ENCODE results near the gene TEX44. TPM values are rescaled to one million over a fixed set of nuclear protein-coding genes. Genes with fewer than 3 reads are reported as not detected.

Gene TEX44
- total and polyA plus RNA-seq, 2 donors, result 0.02 TPM; not detected in 1

DNA sequence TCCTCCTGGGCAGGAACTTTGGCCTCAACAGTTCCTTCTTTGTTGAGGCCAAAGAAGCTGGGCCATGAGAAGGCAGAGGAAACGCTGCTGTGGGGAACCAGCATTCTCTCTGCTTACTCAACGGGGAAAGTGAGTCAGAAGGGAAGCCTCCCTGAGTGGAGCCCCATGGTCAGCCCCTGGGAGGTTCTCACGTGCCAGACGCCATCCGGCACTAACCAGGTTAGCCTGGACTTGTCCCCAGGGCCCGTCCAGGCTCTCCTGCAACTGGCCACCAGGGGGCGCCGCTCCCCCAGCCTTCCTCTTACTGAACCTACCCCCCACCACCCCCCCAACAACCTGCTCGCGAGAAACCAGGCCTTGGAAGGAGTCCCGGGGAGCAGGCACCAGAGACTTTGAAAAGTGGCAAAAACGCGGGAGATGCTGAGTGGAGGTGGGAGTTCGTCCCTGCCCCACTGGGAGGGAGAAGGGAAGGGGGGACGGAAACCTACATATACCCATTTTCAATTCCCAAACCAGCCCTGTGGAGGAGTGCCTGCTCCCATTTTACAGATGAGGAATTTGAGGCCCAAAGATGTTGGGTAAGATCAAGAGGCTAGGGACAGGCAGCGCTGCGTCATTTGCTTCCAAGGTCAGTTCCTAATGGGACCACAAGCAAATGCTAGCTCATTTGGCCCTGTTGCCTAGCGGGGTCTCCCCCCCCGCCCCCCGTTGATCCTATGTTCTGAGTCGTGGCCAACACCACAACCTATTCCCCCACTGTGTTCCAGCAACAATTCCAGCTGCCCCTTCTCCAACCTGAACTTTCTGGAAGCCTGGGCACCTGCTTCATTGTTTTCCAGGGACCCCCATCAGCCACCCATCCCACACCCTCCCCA lies 20.0 kb downstream of the TEX44 start:
- peak; percentile 74 to 94 (median 89) for DNase-seq (ENCODE audit: low read depth in 6 of 9, low spot score in 9 of 9)
- peaks cover 21 to 75% of the 10 kb centered on the region in 2 donors for H3K4me1 ChIP-seq (ENCODE audit: control insufficient read depth in 2 of 2, insufficient read depth in 2 of 2, low read length in 2 of 2)

DNA sequence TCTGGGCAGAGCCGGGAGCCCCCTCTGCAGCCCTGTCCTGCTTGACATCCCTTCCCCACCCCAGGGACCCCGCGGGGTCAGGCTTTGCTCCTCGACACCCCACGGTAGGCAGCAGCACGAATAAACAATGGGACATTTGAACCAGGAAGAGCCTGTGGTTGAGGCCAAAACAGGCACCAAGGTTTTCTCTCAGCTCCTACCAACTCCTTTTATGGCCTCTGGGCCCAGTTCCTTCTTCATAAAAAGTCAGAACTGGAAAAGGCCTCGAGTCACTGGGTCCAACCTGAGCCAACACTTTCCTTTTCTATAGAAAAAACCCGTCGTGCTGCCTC lies 20.6 kb downstream of the TEX44 start:
- DNase-seq (ENCODE audit: low read depth in 6 of 9, low spot score in 9 of 9), result peak in 1 of 9 donors; percentile 65
- peak overlapping the region; percentile 94 to 99 for H3K27ac ChIP-seq (ENCODE audit: low read depth in 1 of 2, low read length in 1 of 2)
- no peaks in the 10 kb centered on the region for H3K36me3 ChIP-seq (ENCODE audit: control insufficient read depth in 2 of 2, insufficient read depth in 2 of 2, low read length in 1 of 2)
- no peaks in the 10 kb centered on the region for H3K9me3 ChIP-seq (ENCODE audit: control insufficient read depth in 2 of 2, insufficient read depth in 1 of 2, low read length in 1 of 2)
- H3K4me3 ChIP-seq (ENCODE audit: low read length in 2 of 2), result peak overlapping the region; percentile 61 to 63
- no peaks in the 10 kb centered on the region for H3K27me3 ChIP-seq (ENCODE audit: control insufficient read depth in 2 of 2, insufficient read depth in 1 of 2, low read length in 1 of 2)
- H3K4me1 ChIP-seq (ENCODE audit: control insufficient read depth in 2 of 2, insufficient read depth in 2 of 2, low read length in 2 of 2), result peaks cover 24 to 81% of the 10 kb centered on the region in 2 donors
- 3% methylated on average over 9 of the region's 9 CpGs for WGBS

More for the DNA sequence above, 20.0 kb downstream of the TEX44 start:
- H3K36me3 ChIP-seq (ENCODE audit: control insufficient read depth in 2 of 2, insufficient read depth in 2 of 2, low read length in 1 of 2), result no peaks in the 10 kb centered on the region
- H3K27me3 ChIP-seq (ENCODE audit: control insufficient read depth in 2 of 2, insufficient read depth in 1 of 2, low read length in 1 of 2), result no peaks in the 10 kb centered on the region
- no peaks in the 10 kb centered on the region for H3K9me3 ChIP-seq (ENCODE audit: control insufficient read depth in 2 of 2, insufficient read depth in 1 of 2, low read length in 1 of 2)
- peak overlapping the region; percentile 61 to 63 for H3K4me3 ChIP-seq (ENCODE audit: low read length in 2 of 2)
- peak overlapping the region; percentile 94 to 99 for H3K27ac ChIP-seq (ENCODE audit: low read depth in 1 of 2, low read length in 1 of 2)
- 19% methylated on average over 21 of the region's 21 CpGs for WGBS

DNA sequence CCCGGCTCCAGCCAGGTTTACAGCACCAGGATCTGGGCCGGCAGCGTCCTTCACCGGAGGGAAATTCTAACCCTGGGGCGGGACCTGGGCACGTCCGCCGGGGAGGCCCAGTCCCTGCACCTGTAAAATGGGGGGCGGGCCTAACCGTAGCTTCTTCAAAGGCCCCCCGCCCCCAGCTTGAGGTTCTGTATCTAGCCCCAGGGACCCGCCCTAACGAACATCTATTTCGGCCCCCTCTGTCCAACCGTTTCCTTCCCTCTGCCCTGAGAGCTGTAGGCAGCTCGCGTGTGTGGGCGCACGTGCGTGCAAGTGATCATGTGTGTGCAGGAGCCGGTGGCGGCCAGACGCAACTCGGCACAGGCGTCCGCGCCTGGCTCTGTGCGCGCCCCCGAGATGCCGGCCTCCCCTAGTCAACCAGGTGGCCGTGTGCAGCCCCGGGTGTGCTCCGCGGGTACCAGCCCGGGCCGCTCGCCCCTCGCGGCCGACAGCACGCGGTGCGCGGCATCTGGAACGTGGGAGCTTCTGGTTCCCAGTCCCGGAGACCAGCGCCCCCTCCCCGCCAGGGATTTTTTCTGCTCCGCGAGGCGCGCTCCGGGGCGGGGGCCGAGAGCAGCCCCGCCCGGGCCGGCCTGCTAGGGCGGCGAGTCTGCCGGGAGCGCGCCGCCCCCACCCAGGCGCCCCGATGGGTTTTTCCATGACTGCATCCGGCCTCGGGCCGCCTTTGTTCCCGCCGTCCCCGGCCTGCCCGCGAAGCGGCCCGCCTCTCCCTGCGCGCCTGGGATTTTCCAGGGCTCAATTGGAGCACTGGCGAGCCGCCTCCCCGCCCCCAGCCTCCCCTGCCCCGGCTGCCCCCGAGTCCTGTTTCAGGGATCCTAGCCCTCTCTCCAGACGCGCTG lies 21.2 kb downstream of the TEX44 start:
- H3K36me3 ChIP-seq (ENCODE audit: control insufficient read depth in 2 of 2, insufficient read depth in 2 of 2, low read length in 1 of 2), result no peaks in the 10 kb centered on the region
- under 1% methylated on average over 86 of the region's 86 CpGs for WGBS
- peak overlapping the region; percentile 94 to 99 for H3K27ac ChIP-seq (ENCODE audit: low read depth in 1 of 2, low read length in 1 of 2)
- no peaks in the 10 kb centered on the region for H3K9me3 ChIP-seq (ENCODE audit: control insufficient read depth in 2 of 2, insufficient read depth in 1 of 2, low read length in 1 of 2)
- no peaks in the 10 kb centered on the region for H3K27me3 ChIP-seq (ENCODE audit: control insufficient read depth in 2 of 2, insufficient read depth in 1 of 2, low read length in 1 of 2)
- H3K4me3 ChIP-seq (ENCODE audit: low read length in 2 of 2), result peak overlapping the region; percentile 61 to 63
- H3K4me1 ChIP-seq (ENCODE audit: control insufficient read depth in 2 of 2, insufficient read depth in 2 of 2, low read length in 2 of 2), result peaks cover 24 to 82% of the 10 kb centered on the region in 2 donors
- DNase-seq (ENCODE audit: low read depth in 6 of 9, low spot score in 9 of 9), result peak; percentile 58 to 93 (median 81)

DNA sequence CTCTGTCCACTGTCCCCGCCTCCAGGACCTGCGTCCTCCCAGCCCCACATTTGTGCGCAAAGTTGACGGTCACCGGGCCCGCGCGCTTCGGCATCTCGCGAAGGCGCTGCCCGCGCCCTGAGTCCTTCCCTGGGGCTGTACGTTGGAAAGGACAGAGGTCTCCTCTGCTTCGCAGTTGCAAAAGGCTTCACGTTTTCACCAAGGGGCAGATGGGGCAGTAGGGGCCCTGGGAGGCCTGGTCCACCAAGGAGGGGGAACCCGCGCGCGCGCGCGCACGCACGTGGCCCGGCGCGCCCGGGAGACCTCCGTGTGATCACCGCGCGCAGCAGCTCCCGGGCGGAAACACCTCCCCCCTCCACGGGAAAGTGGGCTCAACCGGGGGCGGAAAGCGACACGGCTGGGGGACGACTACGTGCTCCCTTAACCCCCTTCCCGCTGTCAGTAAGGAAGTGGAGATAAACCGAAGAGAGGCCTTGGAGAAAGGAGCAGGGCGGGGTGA lies 21.9 kb downstream of the TEX44 start:
- H3K27ac ChIP-seq (ENCODE audit: low read depth in 1 of 2, low read length in 1 of 2), result peak overlapping the region; percentile 94 to 99
- peaks cover 24 to 86% of the 10 kb centered on the region in 2 donors for H3K4me1 ChIP-seq (ENCODE audit: control insufficient read depth in 2 of 2, insufficient read depth in 2 of 2, low read length in 2 of 2)
- peak overlapping the region; percentile 61 to 63 for H3K4me3 ChIP-seq (ENCODE audit: low read length in 2 of 2)
- no peaks in the 10 kb centered on the region for H3K9me3 ChIP-seq (ENCODE audit: control insufficient read depth in 2 of 2, insufficient read depth in 1 of 2, low read length in 1 of 2)
- DNase-seq (ENCODE audit: low read depth in 6 of 9, low spot score in 9 of 9), result peak in 7 of 9 donors; percentile 35 to 76 (median 56)
- under 1% methylated on average over 46 of the region's 46 CpGs for WGBS
- H3K36me3 ChIP-seq (ENCODE audit: control insufficient read depth in 2 of 2, insufficient read depth in 2 of 2, low read length in 1 of 2), result no peaks in the 10 kb centered on the region
- H3K27me3 ChIP-seq (ENCODE audit: control insufficient read depth in 2 of 2, insufficient read depth in 1 of 2, low read length in 1 of 2), result no peaks in the 10 kb centered on the region

DNA sequence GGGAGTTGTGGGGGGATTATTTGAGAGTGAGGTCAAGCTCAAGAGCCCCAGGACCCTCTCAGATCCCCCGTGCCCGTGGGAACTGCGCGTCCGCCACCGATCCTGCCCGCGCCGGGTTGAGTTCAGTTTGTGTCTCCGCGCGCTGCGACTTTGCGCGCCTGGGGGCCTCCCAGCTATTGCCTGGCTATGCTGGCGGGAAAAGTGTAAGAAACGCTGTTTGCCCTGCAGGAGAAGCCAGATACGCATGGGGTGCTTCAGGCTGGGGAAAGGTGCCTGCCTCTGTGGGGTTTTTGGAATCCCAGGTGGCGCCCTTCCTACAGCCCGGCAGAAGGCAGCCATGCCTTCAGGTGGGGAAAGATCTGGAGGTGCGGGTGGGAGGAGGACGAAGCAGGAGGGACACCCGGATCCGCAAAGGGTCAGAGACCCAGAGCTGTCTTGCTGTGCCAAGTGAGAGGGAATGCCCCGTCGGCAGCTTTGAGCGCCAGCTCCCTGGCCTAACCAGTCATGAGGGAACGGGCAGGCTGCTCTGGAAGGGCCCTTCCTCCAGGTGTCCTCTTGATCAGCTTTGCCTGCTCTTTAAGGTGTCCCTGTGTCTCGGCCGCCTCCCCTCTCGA lies 22.5 kb downstream of the TEX44 start:
- 10% methylated on average over 31 of the region's 31 CpGs for WGBS
- Histone ChIP-seq H3K4me1 (ENCODE audit: control insufficient read depth in 2 of 2, insufficient read depth in 2 of 2, low read length in 2 of 2) (peaks cover 24 to 89% of the 10 kb centered on the region in 2 donors), H3K27ac (ENCODE audit: low read depth in 1 of 2, low read length in 1 of 2) (peak overlapping the region; percentile 94 to 99), H3K9me3 (ENCODE audit: control insufficient read depth in 2 of 2, insufficient read depth in 1 of 2, low read length in 1 of 2) (no peaks in the 10 kb centered on the region), H3K27me3 (ENCODE audit: control insufficient read depth in 2 of 2, insufficient read depth in 1 of 2, low read length in 1 of 2) (no peaks in the 10 kb centered on the region), H3K4me3 (ENCODE audit: low read length in 2 of 2) (peak overlapping the region; percentile 61 to 63), H3K36me3 (ENCODE audit: control insufficient read depth in 2 of 2, insufficient read depth in 2 of 2, low read length in 1 of 2) (no peaks in the 10 kb centered on the region)
- DNase-seq (ENCODE audit: low read depth in 6 of 9, low spot score in 9 of 9), result no peak

DNA sequence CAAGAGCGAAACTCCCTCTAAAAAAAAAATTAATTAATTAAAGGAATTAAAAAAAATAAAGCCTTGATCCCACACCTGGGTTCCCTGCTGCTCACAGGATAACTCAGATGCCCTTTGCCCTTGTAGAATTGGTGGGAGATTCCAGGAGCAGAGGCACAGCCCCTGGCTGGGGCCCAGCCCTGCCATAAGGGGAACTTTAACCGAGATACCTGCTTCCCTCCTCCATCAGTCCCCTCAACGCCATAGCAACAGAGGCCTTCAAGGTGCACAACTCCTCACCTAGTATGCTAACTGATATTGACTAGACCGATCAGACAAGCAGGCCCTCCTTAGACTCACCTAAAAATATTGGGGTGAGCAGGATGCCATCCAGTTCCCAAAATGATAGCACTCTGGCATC lies 23.6 kb downstream of the TEX44 start:
- Histone ChIP-seq H3K9me3 (ENCODE audit: control insufficient read depth in 2 of 2, insufficient read depth in 1 of 2, low read length in 1 of 2) (no peaks in the 10 kb centered on the region), H3K4me1 (ENCODE audit: control insufficient read depth in 2 of 2, insufficient read depth in 2 of 2, low read length in 2 of 2) (peaks cover 24 to 90% of the 10 kb centered on the region in 2 donors), H3K36me3 (ENCODE audit: control insufficient read depth in 2 of 2, insufficient read depth in 2 of 2, low read length in 1 of 2) (no peaks in the 10 kb centered on the region), H3K27ac (ENCODE audit: low read depth in 1 of 2, low read length in 1 of 2) (peak overlapping the region in 1 of 2 donors; percentile 59), H3K27me3 (ENCODE audit: control insufficient read depth in 2 of 2, insufficient read depth in 1 of 2, low read length in 1 of 2) (no peaks in the 10 kb centered on the region), H3K4me3 (ENCODE audit: low read length in 2 of 2) (no peak overlapping the region)
- no peak for DNase-seq (ENCODE audit: low read depth in 6 of 9, low spot score in 9 of 9)
- WGBS, result 81% methylated on average over 4 of the region's 4 CpGs

DNA sequence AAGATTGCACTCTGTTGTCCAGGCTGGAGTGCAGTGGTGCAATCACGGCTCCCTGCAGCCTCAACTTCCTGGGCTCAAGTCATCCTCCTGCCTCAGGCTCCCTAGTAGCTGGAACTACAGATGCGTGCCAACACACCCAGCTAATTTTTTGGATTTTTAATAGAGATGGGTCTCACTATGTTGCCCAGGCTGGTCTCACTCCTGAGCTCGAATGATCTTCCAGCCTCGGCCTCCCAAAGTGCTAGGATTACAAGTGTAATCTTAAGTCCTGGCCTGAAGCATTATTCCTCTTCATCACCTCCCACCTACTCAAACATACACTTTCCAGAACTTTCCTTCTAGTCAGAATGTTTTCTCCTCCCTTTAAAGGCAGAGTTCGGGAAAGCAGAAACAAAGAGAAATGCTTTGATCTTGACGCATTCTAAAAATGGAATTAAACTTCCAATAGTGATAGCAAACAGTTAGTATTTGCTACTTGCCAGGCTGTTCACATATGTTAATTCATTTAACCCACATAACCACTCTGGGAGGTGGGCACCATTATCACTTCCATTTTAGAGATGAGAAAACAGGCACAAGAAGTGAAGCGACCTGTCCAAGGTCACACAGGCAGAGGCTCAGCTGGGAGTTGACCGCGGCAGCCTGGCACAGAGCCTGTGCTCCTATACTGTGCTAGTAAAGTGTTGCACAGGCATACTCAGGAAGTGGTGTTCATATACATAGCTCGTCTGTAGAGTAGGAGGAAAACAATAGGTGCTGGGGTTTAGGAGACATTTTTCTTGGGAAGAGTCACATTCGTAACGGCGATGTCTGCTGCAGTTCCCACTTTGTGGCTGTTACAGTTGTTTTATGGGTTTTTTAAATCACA lies 24.6 kb downstream of the TEX44 start:
- Histone ChIP-seq H3K27me3 (ENCODE audit: control insufficient read depth in 2 of 2, insufficient read depth in 1 of 2, low read length in 1 of 2) (no peaks in the 10 kb centered on the region), H3K27ac (ENCODE audit: low read depth in 1 of 2, low read length in 1 of 2) (peak overlapping the region; percentile 59 to 64), H3K36me3 (ENCODE audit: control insufficient read depth in 2 of 2, insufficient read depth in 2 of 2, low read length in 1 of 2) (no peaks in the 10 kb centered on the region), H3K4me3 (ENCODE audit: low read length in 2 of 2) (no peak overlapping the region), H3K9me3 (ENCODE audit: control insufficient read depth in 2 of 2, insufficient read depth in 1 of 2, low read length in 1 of 2) (no peaks in the 10 kb centered on the region), H3K4me1 (ENCODE audit: control insufficient read depth in 2 of 2, insufficient read depth in 2 of 2, low read length in 2 of 2) (peaks cover 21 to 90% of the 10 kb centered on the region in 2 donors)
- peak in 1 of 9 donors; percentile 37 for DNase-seq (ENCODE audit: low read depth in 6 of 9, low spot score in 9 of 9)
- 65% methylated on average over 13 of the region's 13 CpGs for WGBS
